ENCODE data around the gene EDA2R. TPM values are rescaled to one million over a fixed set of nuclear protein-coding genes. Genes with fewer than 3 reads are reported as not detected.

EDA2R gene
- total RNA-seq, 2 experiments from 2014 or later = 0.87 to 0.92 TPM

GRCh38 chrX:66622209-66622608 is 16.7 kb downstream of the EDA2R start:
- no peak overlapping the region for H3K4me3 Mint-ChIP-seq
- no peaks in the 10 kb centered on the region for H3K9me3 Mint-ChIP-seq
- H3K27me3 Mint-ChIP-seq = no peaks in the 10 kb centered on the region
- peaks cover 2% of the 10 kb centered on the region for H3K4me1 Mint-ChIP-seq
- no peak overlapping the region for H3K27ac Mint-ChIP-seq
- DNase-seq = no peak
- H3K36me3 Mint-ChIP-seq = no peaks in the 10 kb centered on the region

- Mint-ChIP-seq H3K4me3 (no peak overlapping the region), H3K36me3 (no peaks in the 10 kb centered on the region), H3K9me3 (no peaks in the 10 kb centered on the region), H3K4me1 (no peaks in the 10 kb centered on the region), H3K27ac (no peak overlapping the region), H3K27me3 (no peaks in the 10 kb centered on the region)
- DNase-seq = no peak
These were observed 21.9 kb downstream of the EDA2R start for GRCh38 chrX:66616944-66617343.

GRCh38 chrX:66602381-66602938 is 36.4 kb downstream of the EDA2R start:
- no peaks in the 10 kb centered on the region for H3K4me1 Mint-ChIP-seq

GRCh38 chrX:66601522-66601921 is 37.4 kb downstream of the EDA2R start:
- H3K9me3 Mint-ChIP-seq = no peaks in the 10 kb centered on the region
- no peak for DNase-seq
- H3K27ac Mint-ChIP-seq = no peak overlapping the region
- no peak overlapping the region for H3K4me3 Mint-ChIP-seq
- H3K27me3 Mint-ChIP-seq = no peaks in the 10 kb centered on the region
- H3K36me3 Mint-ChIP-seq = no peaks in the 10 kb centered on the region
- H3K4me1 Mint-ChIP-seq = no peaks in the 10 kb centered on the region

More at GRCh38 chrX:66602381-66602938, 36.4 kb downstream of the EDA2R start:
- H3K36me3 Mint-ChIP-seq = no peaks in the 10 kb centered on the region
- DNase-seq = no peak
- H3K4me3 Mint-ChIP-seq = no peak overlapping the region
- H3K9me3 Mint-ChIP-seq = no peaks in the 10 kb centered on the region
- H3K27ac Mint-ChIP-seq = no peak overlapping the region
- no peaks in the 10 kb centered on the region for H3K27me3 Mint-ChIP-seq

- no peak overlapping the region for H3K27ac Mint-ChIP-seq
- no peaks in the 10 kb centered on the region for H3K36me3 Mint-ChIP-seq
- H3K27me3 Mint-ChIP-seq = no peaks in the 10 kb centered on the region
- H3K4me3 Mint-ChIP-seq = no peak overlapping the region
- peaks cover 6% of the 10 kb centered on the region for H3K9me3 Mint-ChIP-seq
- DNase-seq = no peak
- H3K4me1 Mint-ChIP-seq = no peaks in the 10 kb centered on the region
These were observed 59.7 kb downstream of the EDA2R start for GRCh38 chrX:66579219-66579618.

GRCh38 chrX:66553973-66554372 is 84.9 kb downstream of the EDA2R start:
- Mint-ChIP-seq H3K4me3 (no peak overlapping the region), H3K27ac (no peak overlapping the region), H3K9me3 (peaks cover 4% of the 10 kb centered on the region), H3K27me3 (peaks cover 4% of the 10 kb centered on the region), H3K4me1 (no peaks in the 10 kb centered on the region), H3K36me3 (no peaks in the 10 kb centered on the region)
- DNase-seq = no peak

GRCh38 chrX:66547847-66548369 is 91.0 kb downstream of the EDA2R start:
- H3K4me1 Mint-ChIP-seq = no peaks in the 10 kb centered on the region
- no peak overlapping the region for H3K4me3 Mint-ChIP-seq
- H3K27me3 Mint-ChIP-seq = no peaks in the 10 kb centered on the region
- DNase-seq = no peak
- H3K36me3 Mint-ChIP-seq = no peaks in the 10 kb centered on the region
- H3K9me3 Mint-ChIP-seq = no peaks in the 10 kb centered on the region
- H3K27ac Mint-ChIP-seq = no peak overlapping the region

Measured in activated naive CD8-positive, alpha-beta T cell treated with anti-CD3 and anti-CD28 coated beads for 36 hours (primary cell).